HG03097 (cell line): Measurements from ENCODE around the gene PEX19.
"Not testable (repeated sequence)": the region's sequence is repeated elsewhere in the genome, so short reads cannot be mapped to it uniquely, and the experiment has no call there.

Experiments
- ATAC-seq: cut with Tn5 transposase; IDR thresholded peaks from one replicate; pipeline ENCODE4 v1.9.1; 2021; ENCODE audit not compliant: unreplicated experiment, low FRiP score

PEX19 gene

GRCh38 chr1:160284782-160285344 lies at the start of gene PEX19:
Gene PEX19 (minus strand): TSS chr1:160285133. CDS start chr1:160285124, 9 bp downstream.
- peak; percentile 97 for ATAC-seq

- ATAC-seq, result no peak
These were observed 47.6 kb upstream of the PEX19 start for GRCh38 chr1:160332516-160332915.

DNA sequence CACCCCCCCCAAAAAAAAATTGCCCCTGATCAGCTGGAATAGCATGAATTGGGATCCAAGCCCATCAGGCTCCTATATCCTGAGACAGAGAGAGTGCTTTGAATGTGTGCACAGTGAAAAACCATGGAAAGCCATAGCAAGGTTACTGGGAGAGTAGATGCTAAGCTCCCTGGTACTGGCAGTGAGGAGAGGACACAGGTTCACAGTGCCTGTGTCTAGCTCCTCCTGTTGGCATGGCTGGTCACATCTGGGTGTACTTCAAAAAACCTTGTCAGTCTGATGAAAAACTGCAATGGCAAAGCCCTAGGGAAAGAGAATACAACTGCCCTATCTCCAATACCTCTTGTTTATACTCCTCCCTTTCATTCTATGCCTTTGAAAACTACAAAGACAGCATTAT lies 45.2 kb upstream of the PEX19 start:
- ATAC-seq, result no peak

- no peak for ATAC-seq
These were observed 43.3 kb upstream of the PEX19 start for GRCh38 chr1:160328184-160328583.

DNA sequence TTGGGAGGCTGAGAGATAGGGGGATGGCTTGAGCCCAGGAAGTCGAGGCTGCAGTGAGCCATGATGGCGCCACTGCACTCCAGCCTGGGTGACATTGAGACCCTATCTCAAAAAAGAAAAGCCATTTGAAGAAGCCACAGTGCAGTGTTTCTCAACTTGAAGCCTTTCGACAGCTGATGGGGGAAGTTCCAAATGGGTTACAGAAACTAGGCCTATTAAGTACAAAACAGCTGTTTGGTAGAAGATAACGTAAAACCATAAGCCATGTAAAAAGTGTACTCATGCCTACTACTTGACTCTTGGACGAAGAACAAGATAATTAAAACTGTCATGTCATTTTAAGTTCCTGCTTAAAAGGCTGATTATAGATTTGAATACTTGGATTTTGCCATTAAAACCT lies 41.5 kb upstream of the PEX19 start:
- no peak for ATAC-seq

- no peak for ATAC-seq
These were observed 40.3 kb upstream of the PEX19 start for GRCh38 chr1:160325252-160325651.

DNA sequence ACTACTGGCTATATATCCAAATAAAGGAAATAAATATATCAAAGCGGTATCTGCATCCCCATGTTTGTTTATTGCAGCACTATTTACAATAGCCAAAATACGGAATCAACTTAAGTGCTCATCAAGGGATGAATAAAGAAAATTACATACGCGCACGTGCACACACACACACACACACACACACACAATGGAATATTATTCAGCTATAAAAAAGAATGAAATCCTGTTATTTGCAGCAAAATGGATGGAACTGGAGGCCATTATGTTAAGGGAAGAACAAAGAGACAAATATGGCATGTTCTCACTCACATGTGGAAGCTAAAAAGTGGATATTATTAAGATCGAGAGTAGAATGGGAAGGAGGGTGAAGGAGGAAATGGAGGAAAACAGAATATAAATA lies 37.9 kb upstream of the PEX19 start:
- no peak for ATAC-seq

- no peak for ATAC-seq
These were observed 30.4 kb upstream of the PEX19 start for GRCh38 chr1:160315359-160315758.

- no peak for ATAC-seq
These were observed 24.6 kb upstream of the PEX19 start for GRCh38 chr1:160309571-160309970.

DNA sequence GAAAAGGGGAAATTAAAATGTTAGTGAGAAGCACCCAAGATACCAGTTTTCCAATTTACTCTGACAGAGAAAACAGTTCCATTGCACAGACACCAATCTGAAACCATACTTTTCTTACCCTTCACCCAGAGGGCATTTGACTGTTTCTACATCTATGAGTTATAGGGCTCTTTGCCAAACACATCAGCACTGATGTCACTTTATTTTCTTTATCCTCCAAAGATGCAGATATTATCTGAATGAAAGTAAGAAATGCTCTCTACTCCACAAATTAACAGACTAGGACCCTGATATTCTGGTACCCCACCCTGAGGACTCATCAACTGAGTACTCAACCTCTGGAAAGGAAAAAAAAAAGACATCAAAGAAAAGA lies 24.2 kb upstream of the PEX19 start:
- no peak for ATAC-seq

DNA sequence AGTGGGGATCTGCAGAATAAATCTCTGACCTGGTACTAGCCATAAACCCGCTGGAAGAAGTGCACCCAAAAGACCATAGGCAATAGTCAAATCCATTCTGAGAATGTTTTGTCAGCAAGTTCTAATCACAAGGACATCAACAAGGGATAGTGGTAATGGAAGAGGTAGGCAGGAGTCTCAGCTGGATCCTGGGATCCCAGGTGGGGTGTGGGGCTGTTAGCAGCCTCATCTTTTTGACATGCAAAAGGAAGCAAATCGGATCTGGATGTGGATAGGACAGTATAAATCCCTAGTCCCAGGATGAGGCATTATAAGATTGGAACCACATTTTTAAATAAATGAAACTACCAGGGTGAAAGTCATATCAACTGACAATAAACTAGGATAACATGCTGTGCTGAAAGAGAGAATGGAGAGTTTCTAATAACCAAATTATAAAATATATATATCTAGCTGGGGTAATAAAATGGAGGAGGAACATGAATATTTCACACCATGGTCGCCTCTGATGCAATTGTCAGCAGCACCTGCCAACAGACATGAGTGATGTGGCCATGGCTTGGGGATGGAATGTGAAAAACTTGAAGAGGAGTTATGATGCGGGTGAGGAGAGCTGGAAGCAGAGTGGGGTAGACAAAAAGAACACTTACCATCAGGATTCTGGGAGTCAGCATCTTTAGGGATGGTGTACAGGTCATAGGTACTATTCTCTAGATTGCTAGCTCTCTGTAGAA lies 23.7 kb upstream of the PEX19 start:
- ATAC-seq, result no peak

DNA sequence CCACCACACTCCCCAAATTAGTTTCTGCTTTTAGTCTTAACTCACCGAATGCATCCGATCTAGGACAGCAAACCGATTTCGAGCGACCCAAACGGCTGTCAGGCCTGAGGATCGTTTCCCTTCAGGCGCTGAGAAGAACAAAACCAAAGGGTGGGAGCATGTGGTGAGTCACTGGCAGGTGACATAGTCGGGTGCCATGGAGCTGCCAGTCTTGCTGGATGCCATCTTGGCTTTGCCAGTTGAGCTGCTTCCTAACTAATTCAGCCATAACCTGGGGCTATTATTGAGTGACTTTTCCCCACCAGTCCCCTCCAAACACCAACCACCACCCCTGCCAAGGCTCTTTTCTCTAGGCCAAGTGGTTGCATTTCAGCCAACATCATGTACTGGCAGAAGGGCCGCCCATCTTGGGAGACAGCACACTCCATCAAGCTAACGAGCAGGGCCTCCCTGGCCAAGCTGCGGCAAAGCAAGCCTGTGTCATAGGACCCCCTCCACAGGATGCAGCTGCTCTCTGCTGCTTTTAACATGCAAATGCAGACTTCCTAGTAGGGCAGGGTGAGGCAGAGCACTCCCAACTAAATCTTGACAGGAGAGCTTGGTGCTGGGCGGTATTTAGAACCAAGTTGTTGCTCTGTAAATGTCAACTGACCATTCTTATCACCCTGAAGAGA lies 22.3 kb upstream of the PEX19 start:
- ATAC-seq, result no peak

DNA sequence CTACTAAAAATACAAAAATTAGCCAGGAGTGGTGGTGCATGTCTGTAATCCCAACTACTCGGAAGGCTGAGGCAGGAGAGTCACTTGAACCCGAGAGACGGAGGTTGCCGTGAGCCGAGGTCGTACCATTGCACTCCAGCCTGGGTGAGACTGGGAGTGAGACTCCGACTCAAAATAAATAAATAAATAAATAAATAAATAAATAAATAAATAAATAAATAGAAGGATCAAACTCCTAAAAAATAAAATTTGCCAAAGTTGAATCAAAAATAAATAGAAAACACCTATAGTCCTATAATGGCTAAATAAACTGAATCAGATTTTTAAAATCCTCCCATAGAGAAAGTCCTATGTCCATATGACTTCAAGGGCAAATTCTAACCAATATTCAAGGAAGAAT lies 15.2 kb upstream of the PEX19 start:
- no peak for ATAC-seq

GRCh38 chr1:160296036-160296435 lies 11.1 kb upstream of the PEX19 start:
- no peak for ATAC-seq

- ATAC-seq, result no peak
These were observed 8.4 kb upstream of the PEX19 start for GRCh38 chr1:160293020-160293968.

DNA sequence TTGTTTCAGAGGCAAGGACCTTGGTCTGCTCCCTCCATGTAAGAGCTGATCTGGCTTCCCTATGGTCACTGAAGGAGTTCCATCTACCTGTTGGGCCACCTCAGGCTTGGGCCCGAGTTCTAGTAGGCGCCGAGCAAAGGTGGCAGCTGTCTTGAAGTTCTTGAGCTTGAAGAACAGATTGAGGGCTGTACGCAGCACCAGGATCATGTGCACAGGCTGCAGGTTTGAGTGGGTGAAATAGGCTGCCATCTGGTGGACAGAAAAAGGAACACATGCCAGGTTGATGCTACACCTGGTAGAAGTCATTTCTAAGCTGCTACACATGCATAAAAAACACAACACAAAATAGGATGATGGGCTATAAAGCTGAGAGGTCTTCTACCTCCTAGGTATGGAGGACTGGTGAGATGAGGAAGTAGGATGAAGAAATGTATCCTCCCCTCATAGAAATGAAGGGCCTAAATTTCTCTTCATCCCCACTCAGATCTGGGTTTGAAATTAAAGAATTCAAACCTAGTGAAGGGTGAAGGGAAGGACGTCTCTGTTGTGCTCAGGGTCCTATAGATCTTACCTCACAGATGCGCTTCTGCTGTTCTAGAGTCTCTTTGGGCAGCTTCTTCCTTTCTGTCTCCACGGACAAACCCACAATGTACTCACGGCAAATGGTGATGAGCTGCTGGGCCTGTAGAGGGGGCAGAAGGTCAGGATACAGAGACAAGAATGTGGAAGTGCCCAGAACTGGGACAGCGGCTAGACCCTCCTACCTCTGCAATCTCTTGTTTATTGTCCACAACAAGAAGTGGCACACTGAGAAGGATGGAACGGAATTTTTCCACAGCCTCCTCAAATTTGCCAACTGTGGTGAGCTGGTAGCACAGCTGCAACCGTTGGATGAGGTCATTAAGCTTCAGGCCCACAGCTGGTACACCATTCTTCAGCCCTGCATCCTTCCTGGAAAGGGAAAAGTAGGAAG lies 6.6 kb upstream of the PEX19 start:
- no peak for ATAC-seq

DNA sequence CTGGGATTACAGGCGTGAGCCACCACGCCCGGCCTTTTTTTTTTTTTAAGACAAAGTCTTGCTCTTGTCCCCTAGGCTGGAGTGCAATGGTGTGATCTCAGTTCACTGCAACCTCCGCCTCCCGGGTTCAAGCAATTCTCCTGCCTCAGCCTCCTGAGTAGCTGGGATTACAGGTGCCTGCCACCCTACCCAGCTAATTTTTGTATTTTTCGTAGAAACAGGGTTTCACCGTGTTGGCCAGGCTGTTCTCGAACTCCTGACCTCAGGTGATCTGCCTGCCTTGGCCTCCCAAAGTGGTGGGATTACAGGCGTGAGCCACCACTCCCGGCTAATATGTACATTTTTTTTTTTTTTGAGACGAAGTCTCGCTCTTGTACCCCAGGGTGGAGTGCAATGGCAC lies 2.8 kb upstream of the PEX19 start:
- ATAC-seq, result not testable (repeated sequence)

DNA sequence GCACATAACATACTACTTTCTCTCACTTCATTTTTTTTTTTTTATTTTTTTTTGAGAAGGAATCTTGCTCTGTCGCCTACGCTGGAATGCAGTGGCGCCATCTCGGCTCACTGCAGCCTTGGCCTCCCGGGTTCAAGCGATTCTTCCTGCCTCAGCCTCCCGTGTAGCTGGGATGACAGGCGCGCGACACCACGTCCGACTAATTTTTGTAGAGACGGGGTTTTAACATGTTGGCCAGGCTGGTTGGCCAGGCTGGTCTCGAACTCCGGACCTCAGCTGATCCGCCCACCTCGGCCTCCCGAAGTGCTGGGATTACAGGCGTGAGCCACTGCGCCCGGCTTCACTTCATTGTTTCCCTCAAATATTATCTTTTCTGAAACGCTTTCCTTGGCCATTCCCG lies 573 bp upstream of the PEX19 start:
- no peak for ATAC-seq

DNA sequence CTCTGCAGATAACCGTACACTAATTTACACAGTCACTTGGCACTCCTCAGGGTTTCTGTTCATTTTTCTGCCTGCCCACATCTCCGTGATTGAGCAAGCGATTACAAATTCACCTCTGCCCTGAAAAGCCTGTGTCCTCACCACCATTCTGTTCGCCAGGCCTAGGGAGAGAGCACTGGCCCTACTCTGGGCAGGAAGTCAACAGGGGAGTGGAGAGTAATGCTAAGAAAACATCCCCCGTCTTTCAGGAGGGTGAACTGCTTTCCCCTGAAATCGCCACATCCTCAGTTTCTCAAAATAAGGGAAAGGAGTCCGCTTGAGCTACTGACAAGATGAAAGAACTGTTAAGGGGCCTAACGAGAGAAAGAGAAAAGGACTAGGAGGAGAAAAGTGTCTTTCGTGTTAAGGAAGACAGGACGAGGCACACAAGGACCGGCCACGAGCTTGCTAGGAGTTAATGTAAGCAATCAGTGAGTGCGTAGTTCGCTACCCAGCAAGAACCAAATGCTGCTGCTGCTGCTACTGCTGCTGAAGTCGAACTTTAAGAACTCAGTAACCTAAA lies 632 bp downstream of the PEX19 start:
- no peak for ATAC-seq
